HG03103 (cell line): ENCODE measurements around the gene TIRAP.
"Not testable (repeated sequence)": the region's sequence is repeated elsewhere in the genome, so short reads cannot be mapped to it uniquely, and the experiment has no call there.

ENCODE experiments used
- ATAC-seq: cut with Tn5 transposase; IDR thresholded peaks from one replicate; pipeline ENCODE4 v1.9.1; 2021; ENCODE audit warnings: low read depth; ENCODE audit not compliant: unreplicated experiment

Gene TIRAP

GRCh38 chr11:126282361-126282735 is 545 bp upstream of the TIRAP start:
- ATAC-seq: no peak

GRCh38 chr11:126284829-126285228 is 1.9 kb downstream of the TIRAP start:
- peak; percentile 40 for ATAC-seq

GRCh38 chr11:126288237-126288636 is 5.3 kb downstream of the TIRAP start:
- ATAC-seq: no peak

GRCh38 chr11:126290887-126291286 is 8.0 kb downstream of the TIRAP start:
- ATAC-seq: no peak

GRCh38 chr11:126293726-126294125 is 10.8 kb downstream of the TIRAP start:
- no peak for ATAC-seq

- ATAC-seq: no peak
Observed at GRCh38 chr11:126297004-126297403, 14.1 kb downstream of the TIRAP start.

- ATAC-seq: peak; percentile 76
Observed at GRCh38 chr11:126303623-126304456, 20.9 kb downstream of the TIRAP start, which contains the start of gene DCPS. DCPS (plus strand) TSS chr11:126304060; CDS start chr11:126304081, 21 bp downstream.

GRCh38 chr11:126304457-126305075 is 21.7 kb downstream of the TIRAP start:
- peak; percentile 19 for ATAC-seq

GRCh38 chr11:126305699-126306098 is 22.8 kb downstream of the TIRAP start:
- peak; percentile 48 for ATAC-seq

GRCh38 chr11:126307706-126308105 is 24.8 kb downstream of the TIRAP start:
- no peak for ATAC-seq

- ATAC-seq: no peak
Observed at GRCh38 chr11:126308271-126308671, 25.4 kb downstream of the TIRAP start.

GRCh38 chr11:126308771-126309170 is 25.9 kb downstream of the TIRAP start:
- ATAC-seq: not testable (repeated sequence)

- ATAC-seq: peak; percentile 38
Observed at GRCh38 chr11:126310200-126310991, 27.5 kb downstream of the TIRAP start.

GRCh38 chr11:126310992-126311310 is 28.1 kb downstream of the TIRAP start:
- ATAC-seq: no peak

GRCh38 chr11:126311401-126312291 is 28.8 kb downstream of the TIRAP start:
- ATAC-seq: peak; percentile 46

GRCh38 chr11:126312961-126313360 is 30.1 kb downstream of the TIRAP start:
- no peak for ATAC-seq

GRCh38 chr11:126313826-126314225 is 30.9 kb downstream of the TIRAP start:
- no peak for ATAC-seq

GRCh38 chr11:126317432-126317755 is 34.5 kb downstream of the TIRAP start:
- no peak for ATAC-seq

- peak; percentile 20 for ATAC-seq
Observed at GRCh38 chr11:126317756-126318573, 35.1 kb downstream of the TIRAP start.
